IPS-11a (cell line): ENCODE data around the gene PTPRD.

Experiments
- H3K4me3 ChIP-seq: one replicate; pipeline ENCODE4 v1.5.1; 2013; ENCODE audit warnings: low read depth, low read length, control low read depth

Gene PTPRD

GRCh38 chr9:8677741-8678140 lies 1935.1 kb downstream of the PTPRD start:
- H3K4me3 ChIP-seq, result no peak overlapping the region

GRCh38 chr9:8674536-8674935 lies 1938.3 kb downstream of the PTPRD start:
- H3K4me3 ChIP-seq, result no peak overlapping the region

- H3K4me3 ChIP-seq, result no peak overlapping the region
Observed at GRCh38 chr9:8673830-8674229, 1939.0 kb downstream of the PTPRD start.

- H3K4me3 ChIP-seq, result no peak overlapping the region
Observed at GRCh38 chr9:8670751-8671150, 1942.1 kb downstream of the PTPRD start.

GRCh38 chr9:8668751-8669150 lies 1944.1 kb downstream of the PTPRD start:
- no peak overlapping the region for H3K4me3 ChIP-seq

GRCh38 chr9:8668231-8668630 lies 1944.6 kb downstream of the PTPRD start:
- H3K4me3 ChIP-seq, result no peak overlapping the region

GRCh38 chr9:8666060-8666459 lies 1946.7 kb downstream of the PTPRD start:
- H3K4me3 ChIP-seq, result no peak overlapping the region

- no peak overlapping the region for H3K4me3 ChIP-seq
Observed at GRCh38 chr9:8660383-8660782, 1952.4 kb downstream of the PTPRD start.

- H3K4me3 ChIP-seq, result no peak overlapping the region
Observed at GRCh38 chr9:8659108-8659507, 1953.7 kb downstream of the PTPRD start.

- no peak overlapping the region for H3K4me3 ChIP-seq
Observed at GRCh38 chr9:8655071-8655470, 1957.7 kb downstream of the PTPRD start.

GRCh38 chr9:8653855-8654254 lies 1958.9 kb downstream of the PTPRD start:
- no peak overlapping the region for H3K4me3 ChIP-seq

GRCh38 chr9:8653111-8653510 lies 1959.7 kb downstream of the PTPRD start:
- H3K4me3 ChIP-seq, result no peak overlapping the region

GRCh38 chr9:8652255-8652654 lies 1960.5 kb downstream of the PTPRD start:
- H3K4me3 ChIP-seq, result no peak overlapping the region

- H3K4me3 ChIP-seq, result no peak overlapping the region
Observed at GRCh38 chr9:8651846-8652215, 1961.0 kb downstream of the PTPRD start.

GRCh38 chr9:8651070-8651845 lies 1961.5 kb downstream of the PTPRD start:
- no peak overlapping the region for H3K4me3 ChIP-seq

- no peak overlapping the region for H3K4me3 ChIP-seq
Observed at GRCh38 chr9:8649807-8650206, 1963.0 kb downstream of the PTPRD start.

GRCh38 chr9:8649160-8649559 lies 1963.6 kb downstream of the PTPRD start:
- no peak overlapping the region for H3K4me3 ChIP-seq

- H3K4me3 ChIP-seq, result no peak overlapping the region
Observed at GRCh38 chr9:8648271-8648845, 1964.4 kb downstream of the PTPRD start.

GRCh38 chr9:8647824-8648223 lies 1965.0 kb downstream of the PTPRD start:
- H3K4me3 ChIP-seq, result no peak overlapping the region

- no peak overlapping the region for H3K4me3 ChIP-seq
Observed at GRCh38 chr9:8644571-8644970, 1968.2 kb downstream of the PTPRD start.

GRCh38 chr9:8643896-8644295 lies 1968.9 kb downstream of the PTPRD start:
- no peak overlapping the region for H3K4me3 ChIP-seq

GRCh38 chr9:8643464-8643863 lies 1969.3 kb downstream of the PTPRD start:
- no peak overlapping the region for H3K4me3 ChIP-seq

- H3K4me3 ChIP-seq, result no peak overlapping the region
Observed at GRCh38 chr9:8640761-8641160, 1972.0 kb downstream of the PTPRD start.
